Mucosa of rectum (tissue), 2 donors: ENCODE data around the gene CACNB3.
"Not testable (repeated sequence)": the region's sequence is repeated elsewhere in the genome, so short reads cannot be mapped to it uniquely, and the experiment has no call there.

Experiments used
- H3K27ac ChIP-seq, 2 donors: one replicate each; pipeline ENCODE4 v1.7.0; 2013; ENCODE audit warnings: inconsistent platforms in 2 of 2, low read depth in 2 of 2, low read length in 2 of 2
- H3K27me3 ChIP-seq, 2 donors: one replicate each; pipeline ENCODE4 v1.7.0; 2013; ENCODE audit warnings: low read length in 2 of 2; ENCODE audit not compliant: control insufficient read depth in 2 of 2, insufficient read depth in 2 of 2
- H3K36me3 ChIP-seq, 2 donors: one replicate each; pipeline ENCODE4 v1.7.0; 2013; ENCODE audit warnings: low read length in 2 of 2; ENCODE audit not compliant: control insufficient read depth in 2 of 2, insufficient read depth in 2 of 2
- H3K4me1 ChIP-seq, 2 donors: one replicate each; pipeline ENCODE4 v1.7.0; 2013; ENCODE audit warnings: low read length in 2 of 2, mild to moderate bottlenecking in 1 of 2; ENCODE audit not compliant: control insufficient read depth in 2 of 2, insufficient read depth in 2 of 2
- H3K4me3 ChIP-seq, 2 donors: one replicate each; pipeline ENCODE4 v1.7.0; 2013; ENCODE audit warnings: low read length in 2 of 2
- H3K9ac ChIP-seq, 2 donors: one replicate each; pipeline ENCODE4 v1.7.0; 2013; ENCODE audit warnings: low read length in 2 of 2, low read depth in 1 of 2, mild to moderate bottlenecking in 1 of 2
- H3K9me3 ChIP-seq, 2 donors: one replicate each; pipeline ENCODE4 v1.7.0; 2013; ENCODE audit warnings: low read length in 2 of 2; ENCODE audit not compliant: control insufficient read depth in 2 of 2
- donor health status: healthy.
- donor health status: Normal muscosa, but diverticular disease.

Gene CACNB3

GRCh38 chr12:48827513-48828096 lies 9.3 kb downstream of the CACNB3 start:
- H3K9me3 ChIP-seq = no peaks in the 10 kb centered on the region
- H3K4me3 ChIP-seq = no peak overlapping the region
- H3K27ac ChIP-seq = no peak overlapping the region
- no peak overlapping the region for H3K9ac ChIP-seq
- no peaks in the 10 kb centered on the region for H3K4me1 ChIP-seq
- H3K36me3 ChIP-seq = peaks cover 55 to 85% of the 10 kb centered on the region in 2 donors
- H3K27me3 ChIP-seq = no peaks in the 10 kb centered on the region

GRCh38 chr12:48828293-48828692 lies 10.0 kb downstream of the CACNB3 start:
- Histone ChIP-seq H3K36me3 (peaks cover 62 to 88% of the 10 kb centered on the region in 2 donors), H3K9ac (no peak overlapping the region), H3K9me3 (no peaks in the 10 kb centered on the region), H3K4me3 (no peak overlapping the region), H3K27me3 (no peaks in the 10 kb centered on the region), H3K27ac (no peak overlapping the region), H3K4me1 (no peaks in the 10 kb centered on the region)

GRCh38 chr12:48828841-48829575 lies 10.7 kb downstream of the CACNB3 start:
- Histone ChIP-seq H3K9ac (no peak overlapping the region), H3K27ac (no peak overlapping the region), H3K4me1 (no peaks in the 10 kb centered on the region), H3K4me3 (no peak overlapping the region), H3K27me3 (no peaks in the 10 kb centered on the region), H3K9me3 (no peaks in the 10 kb centered on the region), H3K36me3 (peaks cover 69 to 89% of the 10 kb centered on the region in 2 donors)

DNA sequence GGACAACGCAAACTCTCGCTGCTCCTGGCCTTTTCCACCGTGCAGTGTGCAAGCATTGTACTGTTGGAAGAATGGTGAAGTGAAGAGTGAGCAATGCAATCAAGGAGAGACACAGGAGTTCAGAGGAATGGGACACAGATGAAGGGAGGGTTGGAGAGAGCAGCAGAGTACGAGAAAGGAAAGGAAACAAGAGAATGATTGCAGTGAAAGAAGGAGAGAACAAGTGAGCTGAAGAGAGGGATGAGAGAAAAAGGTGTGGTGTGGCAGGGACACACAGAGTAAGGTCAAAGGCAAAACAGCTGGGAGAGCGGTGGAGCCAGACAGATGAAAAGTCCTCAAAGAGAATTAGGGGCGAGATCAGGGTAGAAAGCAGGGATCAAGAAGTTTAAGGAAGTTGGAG lies 13.0 kb downstream of the CACNB3 start:
- Histone ChIP-seq H3K27me3 (no peaks in the 10 kb centered on the region), H3K4me3 (no peak overlapping the region), H3K27ac (no peak overlapping the region), H3K36me3 (peaks cover 75 to 88% of the 10 kb centered on the region in 2 donors), H3K9ac (no peak overlapping the region), H3K4me1 (no peaks in the 10 kb centered on the region), H3K9me3 (no peaks in the 10 kb centered on the region)

GRCh38 chr12:48832321-48833060 lies 14.2 kb downstream of the CACNB3 start:
- Histone ChIP-seq H3K4me3 (no peak overlapping the region), H3K9me3 (no peaks in the 10 kb centered on the region), H3K4me1 (no peaks in the 10 kb centered on the region), H3K36me3 (peaks cover 84 to 90% of the 10 kb centered on the region in 2 donors), H3K27me3 (no peaks in the 10 kb centered on the region), H3K27ac (no peak overlapping the region), H3K9ac (no peak overlapping the region)

- no peaks in the 10 kb centered on the region for H3K4me1 ChIP-seq
- no peaks in the 10 kb centered on the region for H3K9me3 ChIP-seq
- H3K36me3 ChIP-seq = peaks cover 63% of the 10 kb centered on the region in 2 donors
- no peak overlapping the region for H3K4me3 ChIP-seq
- no peak overlapping the region for H3K9ac ChIP-seq
- H3K27me3 ChIP-seq = no peaks in the 10 kb centered on the region
- H3K27ac ChIP-seq = no peak overlapping the region
These were observed 19.8 kb downstream of the CACNB3 start for GRCh38 chr12:48838048-48838447.

DNA sequence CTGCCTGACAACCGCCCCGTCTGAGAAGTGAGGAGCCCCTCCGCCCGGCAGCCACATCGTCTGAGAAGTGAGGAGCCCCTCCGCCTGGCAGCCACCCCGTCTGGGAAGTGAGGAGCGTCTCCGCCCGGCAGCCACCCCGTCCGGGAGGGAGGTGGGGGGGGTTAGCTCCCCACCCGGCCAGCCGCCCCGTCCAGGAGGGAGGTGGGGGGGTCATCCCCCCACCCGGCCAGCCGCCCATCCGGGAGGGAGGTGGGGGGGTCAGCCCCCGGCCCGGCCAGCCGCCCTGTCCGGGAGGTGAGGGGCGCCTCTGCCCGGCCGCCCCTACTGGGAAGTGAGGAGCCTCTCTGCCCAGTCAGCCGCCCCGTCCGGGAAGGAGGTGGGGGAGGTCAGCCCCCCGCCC lies 23.7 kb downstream of the CACNB3 start:
- H3K4me1 ChIP-seq, H3K9me3 ChIP-seq, H3K27me3 ChIP-seq, H3K9ac ChIP-seq, H3K27ac ChIP-seq, H3K4me3 ChIP-seq: not testable (repeated sequence)
- peaks cover 50% of the 10 kb centered on the region in 2 donors for H3K36me3 ChIP-seq

GRCh38 chr12:48851883-48852733 lies 33.8 kb downstream of the CACNB3 start, which contains the start of gene DDX23:
TSS of gene DDX23 (minus strand) at chr12:48852163. CDS start at chr12:48845782, 6,381 bp downstream.
- Histone ChIP-seq H3K36me3 (peaks cover 0 to 7% of the 10 kb centered on the region in 2 donors), H3K27ac (peak within 1 kb of the TSS; percentile 75 to 83), H3K9me3 (no peaks in the 10 kb centered on the region), H3K9ac (peak within 1 kb of the TSS; percentile 91 to 96), H3K27me3 (no peaks in the 10 kb centered on the region), H3K4me1 (peaks cover 17 to 21% of the 10 kb centered on the region in 2 donors), H3K4me3 (peak within 1 kb of the TSS; percentile 96 to 98)

- Histone ChIP-seq H3K9ac (peak overlapping the region; percentile 69 to 96), H3K9me3 (no peaks in the 10 kb centered on the region), H3K4me1 (peaks cover 17 to 21% of the 10 kb centered on the region in 2 donors), H3K27ac (peak overlapping the region; percentile 75), H3K27me3 (no peaks in the 10 kb centered on the region), H3K36me3 (peaks cover 0 to 7% of the 10 kb centered on the region in 2 donors), H3K4me3 (peak overlapping the region; percentile 96 to 98)
These were observed 34.7 kb downstream of the CACNB3 start for GRCh38 chr12:48852734-48853688.
